ENCODE measurements around the gene TTK.

TTK gene

GRCh38 chr6:80091506-80091905 lies 87.1 kb downstream of the TTK start:
- Histone ChIP-seq H3K4me1 (ENCODE audit: control insufficient read depth, insufficient read depth, low read depth, low read length) (no peaks in the 10 kb centered on the region), H3K4me2 (ENCODE audit: low read length, poor library complexity, severe bottlenecking) (no peak overlapping the region), H3K79me1 (replicated peaks; ENCODE audit: low read length, poor library complexity, severe bottlenecking) (no peaks in the 10 kb centered on the region), H3K14ac (ENCODE audit: low read length in 2 of 2) (no peak overlapping the region), H4K8ac (ENCODE audit: low read length) (no peak overlapping the region), H2AFZ (ENCODE audit: low read depth, low read length) (no peak overlapping the region), H3K27ac (ENCODE audit: low read length, poor library complexity, severe bottlenecking) (no peak overlapping the region), H3K9me3 (ENCODE audit: control insufficient read depth, low read length) (no peaks in the 10 kb centered on the region), H2BK120ac (ENCODE audit: low read depth, low read length) (no peak overlapping the region), H3K9ac (ENCODE audit: low read length) (no peak overlapping the region), H4K91ac (ENCODE audit: low read length) (no peak overlapping the region), H2AK5ac (ENCODE audit: low read length, severe bottlenecking) (no peak overlapping the region), H3K36me3 (ENCODE audit: control insufficient read depth in 1 of 2, insufficient read depth in 2 of 2, low read depth in 1 of 2, low read length in 2 of 2) (no peaks in the 10 kb centered on the region), H3K4ac (ENCODE audit: low read depth in 1 of 2, low read length in 2 of 2) (no peak overlapping the region), H3K27me3 (ENCODE audit: control insufficient read depth in 1 of 2, insufficient read depth in 1 of 2, low read length in 2 of 2) (no peaks in the 10 kb centered on the region), H3K18ac (ENCODE audit: low read depth in 1 of 2, low read length in 2 of 2) (no peak overlapping the region), H3K23ac (ENCODE audit: low read length in 2 of 2) (no peak overlapping the region), H2BK12ac (ENCODE audit: low read length in 2 of 2) (no peak overlapping the region), H2BK15ac (ENCODE audit: low read depth, poor library complexity, severe bottlenecking) (no peak overlapping the region), H2BK5ac (ENCODE audit: low read depth, low read length, poor library complexity, severe bottlenecking) (no peak overlapping the region), H3K4me3 (ENCODE audit: insufficient read depth in 1 of 2, low read depth in 1 of 2, low read length in 2 of 2) (no peak overlapping the region)
- no peak for DNase-seq

All from mesenchymal stem cell (in vitro differentiated cells and primary cell).